Stimulated activated CD8-positive, alpha-beta memory T cell treated with anti-CD3 and anti-CD28 coated beads, Interleukin-15, amount 100 ng/mL, for 1 hour (primary cell): ENCODE results near the gene ITGA11.

ENCODE experiments used
- DNase-seq: peaks from one replicate; pipeline ENCODE4 v3.0.0-alpha.2; 2020; ENCODE audit warnings: low read depth

ITGA11 gene

GRCh38 chr15:68265081-68265480 lies 166.9 kb downstream of the ITGA11 start:
- DNase-seq = no peak

GRCh38 chr15:68264282-68264681 lies 167.7 kb downstream of the ITGA11 start:
- no peak for DNase-seq

- no peak for DNase-seq
Observed at GRCh38 chr15:68262514-68263356, 169.2 kb downstream of the ITGA11 start.

GRCh38 chr15:68261980-68262379 lies 170.0 kb downstream of the ITGA11 start:
- no peak for DNase-seq

GRCh38 chr15:68261241-68261640 lies 170.7 kb downstream of the ITGA11 start:
- no peak for DNase-seq

GRCh38 chr15:68259883-68260282 lies 172.1 kb downstream of the ITGA11 start:
- no peak for DNase-seq

GRCh38 chr15:68258692-68259091 lies 173.3 kb downstream of the ITGA11 start:
- DNase-seq = no peak

GRCh38 chr15:68256675-68257450 lies 175.1 kb downstream of the ITGA11 start:
- no peak for DNase-seq

GRCh38 chr15:68252925-68253534 lies 178.9 kb downstream of the ITGA11 start:
- DNase-seq = no peak

GRCh38 chr15:68249058-68249713 lies 182.8 kb downstream of the ITGA11 start:
- DNase-seq = no peak
